ENCODE results near the gene DUS1L. TPM values are rescaled to one million over a fixed set of nuclear protein-coding genes. Genes with fewer than 3 reads are reported as not detected.
A peak's percentile ranks its signal among the peaks of the same experiment; 100 is the strongest.

The DUS1L gene
- total RNA-seq, 4 donors from 2014 or later, result 98.6 to 306 (median 132) TPM

GRCh38 chr17:82097184-82097918 lies 31.7 kb upstream of the DUS1L start:
- Histone ChIP-seq H3K4me3 (peak overlapping the region; percentile 55 to 93 (median 91)), H3K27me3 (no peaks in the 10 kb centered on the region), H3K4me1 (peaks cover 21 to 40% (median 37%) of the 10 kb centered on the region in 4 donors), H3K36me3 (peaks cover 0 to 24% (median 8%) of the 10 kb centered on the region in 4 donors), H3K9me3 (no peaks in the 10 kb centered on the region), H3K27ac (peak overlapping the region; percentile 96 to 99 (median 97))
- intact Hi-C loops (cut with DNase I; ENCODE audit: low total_unique reads), result no loop called here
- in situ Hi-C loops (cut with MboI; ENCODE audit: low pct_ligation_motif_present in 1 of 4, low pct_unique_long_range_greater_than_20kb in 1 of 4, low sequenced_read_pairs in 3 of 4), result no loop called here
- TF ChIP-seq POLR2A (IDR thresholded peaks at IDR 0.05) (peak; percentile 53), POLR2AphosphoS5 (IDR thresholded peaks at IDR 0.05) (peak in 1 of 3 donors; percentile 37), EP300 (IDR thresholded peaks at IDR 0.05; ENCODE audit: low read depth) (no peak)
- WGBS, 2 donors (ENCODE audit: low coverage in 1 of 2), result 14% methylated on average over 2 of the region's 77 CpGs; no CpG with 5 or more reads in 1 of the 2 donors
- DNase-seq, result peak; percentile 48

DNA sequence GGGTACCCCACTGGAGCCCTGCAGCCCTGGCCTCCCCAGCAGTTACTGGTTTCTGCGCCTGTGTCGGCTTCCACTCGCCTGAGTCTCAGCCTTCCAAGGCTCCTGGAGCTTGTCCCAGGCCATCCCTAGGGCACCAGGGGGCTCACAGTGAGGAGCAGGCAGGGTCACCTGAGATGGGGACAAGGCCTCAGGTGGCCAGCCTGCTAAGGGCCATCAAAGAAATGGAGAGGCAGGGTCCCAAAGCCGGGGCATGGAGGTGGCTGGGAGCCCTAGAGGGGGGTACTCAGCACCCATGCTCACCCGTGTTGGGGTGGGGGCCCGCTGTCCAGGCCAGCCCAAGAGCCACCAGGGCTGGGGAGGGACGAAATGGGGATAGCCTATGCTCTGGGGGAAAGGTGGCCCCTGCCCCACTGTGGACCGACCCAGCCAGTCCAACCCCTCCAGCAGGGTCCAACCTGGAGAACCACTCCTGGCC lies 31.1 kb upstream of the DUS1L start:
- intact Hi-C loops (cut with DNase I; ENCODE audit: low total_unique reads) (no loop called here), in situ Hi-C loops (cut with MboI; ENCODE audit: low pct_ligation_motif_present in 1 of 4, low pct_unique_long_range_greater_than_20kb in 1 of 4, low sequenced_read_pairs in 3 of 4) (no loop called here)
- Histone ChIP-seq H3K9me3 (no peaks in the 10 kb centered on the region), H3K4me1 (peaks cover 21 to 38% (median 36%) of the 10 kb centered on the region in 4 donors), H3K36me3 (peaks cover 0 to 30% (median 11%) of the 10 kb centered on the region in 4 donors), H3K27me3 (no peaks in the 10 kb centered on the region), H3K4me3 (peak overlapping the region; percentile 55 to 93 (median 91)), H3K27ac (peak overlapping the region; percentile 96 to 99 (median 97))
- DNase-seq, result no peak
- 58% methylated on average over 5 of the region's 8 CpGs; no CpG with 5 or more reads in 1 of the 2 donors for WGBS, 2 donors (ENCODE audit: low coverage in 1 of 2)
- TF ChIP-seq EP300 (IDR thresholded peaks at IDR 0.05; ENCODE audit: low read depth) (no peak), POLR2AphosphoS5 (IDR thresholded peaks at IDR 0.05) (no peak), POLR2A (IDR thresholded peaks at IDR 0.05) (no peak)
- TF ChIP-seq, protein P1, sequence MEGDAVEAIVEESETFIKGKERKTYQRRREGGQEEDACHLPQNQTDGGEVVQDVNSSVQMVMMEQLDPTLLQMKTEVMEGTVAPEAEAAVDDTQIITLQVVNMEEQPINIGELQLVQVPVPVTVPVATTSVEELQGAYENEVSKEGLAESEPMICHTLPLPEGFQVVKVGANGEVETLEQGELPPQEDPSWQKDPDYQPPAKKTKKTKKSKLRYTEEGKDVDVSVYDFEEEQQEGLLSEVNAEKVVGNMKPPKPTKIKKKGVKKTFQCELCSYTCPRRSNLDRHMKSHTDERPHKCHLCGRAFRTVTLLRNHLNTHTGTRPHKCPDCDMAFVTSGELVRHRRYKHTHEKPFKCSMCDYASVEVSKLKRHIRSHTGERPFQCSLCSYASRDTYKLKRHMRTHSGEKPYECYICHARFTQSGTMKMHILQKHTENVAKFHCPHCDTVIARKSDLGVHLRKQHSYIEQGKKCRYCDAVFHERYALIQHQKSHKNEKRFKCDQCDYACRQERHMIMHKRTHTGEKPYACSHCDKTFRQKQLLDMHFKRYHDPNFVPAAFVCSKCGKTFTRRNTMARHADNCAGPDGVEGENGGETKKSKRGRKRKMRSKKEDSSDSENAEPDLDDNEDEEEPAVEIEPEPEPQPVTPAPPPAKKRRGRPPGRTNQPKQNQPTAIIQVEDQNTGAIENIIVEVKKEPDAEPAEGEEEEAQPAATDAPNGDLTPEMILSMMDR (IDR thresholded peaks at IDR 0.05), result no peak

DNA sequence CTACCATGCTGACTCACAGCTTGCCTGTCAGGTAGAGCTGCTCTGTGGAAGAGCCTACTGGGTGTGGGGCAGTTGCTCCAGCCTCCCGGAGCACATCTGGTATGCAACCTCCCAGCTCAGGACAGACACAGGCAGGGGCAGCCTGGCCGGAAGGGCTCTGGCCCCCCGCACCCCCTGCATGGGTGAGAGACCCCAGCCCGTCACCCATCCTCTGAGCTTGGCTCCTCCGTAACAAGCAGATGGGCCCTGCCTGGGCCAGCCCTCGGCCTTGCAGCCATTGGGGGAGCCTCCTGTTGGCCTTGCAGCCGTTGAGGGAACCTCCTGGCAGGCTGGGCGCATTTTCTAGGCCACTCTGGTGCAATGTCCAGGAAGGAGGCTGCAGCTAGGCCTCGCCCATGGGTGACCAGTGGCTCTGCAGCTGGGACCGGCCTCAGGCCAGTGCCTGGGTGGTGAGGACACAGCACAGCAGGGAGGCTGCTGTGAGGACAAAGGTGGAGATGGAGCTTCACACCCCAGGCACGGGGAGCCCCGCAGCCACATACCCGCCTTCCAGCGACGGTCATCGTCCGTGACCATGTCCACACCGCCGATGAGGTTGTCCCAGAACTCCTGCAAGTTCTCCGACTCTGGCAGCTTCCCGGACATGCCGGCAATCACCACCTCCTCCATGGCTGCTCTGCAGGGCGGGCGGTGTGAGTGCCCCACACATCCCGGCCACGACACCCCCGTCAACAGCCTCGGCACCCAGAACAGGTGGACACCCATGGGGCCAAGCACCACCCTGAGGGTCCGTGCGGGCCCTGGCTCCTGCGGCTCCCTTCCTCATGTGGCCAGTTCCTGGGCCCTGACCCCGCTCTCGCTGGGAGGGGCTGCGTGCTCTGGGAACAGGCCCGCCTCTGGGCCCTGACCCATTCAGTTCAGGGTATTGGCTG lies 30.4 kb upstream of the DUS1L start:
- 96% methylated on average over 29 of the region's 35 CpGs; no CpG with 5 or more reads in 1 of the 2 donors for WGBS, 2 donors (ENCODE audit: low coverage in 1 of 2)
- DNase-seq, result no peak
- Histone ChIP-seq H3K9me3 (no peaks in the 10 kb centered on the region), H3K27ac (peak overlapping the region in 1 of 4 donors; percentile 98), H3K36me3 (peaks cover 0 to 37% (median 15%) of the 10 kb centered on the region in 4 donors), H3K4me3 (peak overlapping the region in 2 of 4 donors; percentile 90 to 92), H3K27me3 (no peaks in the 10 kb centered on the region), H3K4me1 (peaks cover 21 to 34% (median 30%) of the 10 kb centered on the region in 4 donors)
- in situ Hi-C loops (cut with MboI; ENCODE audit: low pct_ligation_motif_present in 1 of 4, low pct_unique_long_range_greater_than_20kb in 1 of 4, low sequenced_read_pairs in 3 of 4) (no loop called here), intact Hi-C loops (cut with DNase I; ENCODE audit: low total_unique reads) (no loop called here)
- no peak for TF ChIP-seq POLR2AphosphoS5 (IDR thresholded peaks at IDR 0.05)
- TF ChIP-seq POLR2A (IDR thresholded peaks at IDR 0.05), result no peak
- TF ChIP-seq, protein P1 (IDR thresholded peaks at IDR 0.05), result no peak
- no peak for TF ChIP-seq EP300 (IDR thresholded peaks at IDR 0.05; ENCODE audit: low read depth)

- DNase-seq, result no peak
- TF ChIP-seq EP300 (IDR thresholded peaks at IDR 0.05; ENCODE audit: low read depth) (no peak), POLR2A (IDR thresholded peaks at IDR 0.05) (no peak), POLR2AphosphoS5 (IDR thresholded peaks at IDR 0.05) (no peak)
- TF ChIP-seq, protein P1 (IDR thresholded peaks at IDR 0.05), result no peak
- H3K9me3 ChIP-seq, result no peaks in the 10 kb centered on the region
- peaks cover 0 to 46% (median 22%) of the 10 kb centered on the region in 4 donors for H3K36me3 ChIP-seq
- H3K4me3 ChIP-seq, result no peak overlapping the region
- intact Hi-C loops (cut with DNase I; ENCODE audit: low total_unique reads), result no loop called here
- peaks cover 21 to 31% (median 25%) of the 10 kb centered on the region in 4 donors for H3K4me1 ChIP-seq
- H3K27ac ChIP-seq, result no peak overlapping the region
- in situ Hi-C loops (cut with MboI; ENCODE audit: low pct_ligation_motif_present in 1 of 4, low pct_unique_long_range_greater_than_20kb in 1 of 4, low sequenced_read_pairs in 3 of 4), result no loop called here
- no peaks in the 10 kb centered on the region for H3K27me3 ChIP-seq
- 92% methylated on average over 37 of the region's 37 CpGs; no CpG with 5 or more reads in 1 of the 2 donors for WGBS, 2 donors (ENCODE audit: low coverage in 1 of 2)
Observed at GRCh38 chr17:82094931-82095776, 29.6 kb upstream of the DUS1L start.
